Measurements from ENCODE around the gene RBFOX1. TPM values are rescaled to one million over a fixed set of nuclear protein-coding genes. Genes with fewer than 3 reads are reported as not detected.

RBFOX1 gene
- total RNA-seq, 2 donors from 2014 or later = not detected

DNA sequence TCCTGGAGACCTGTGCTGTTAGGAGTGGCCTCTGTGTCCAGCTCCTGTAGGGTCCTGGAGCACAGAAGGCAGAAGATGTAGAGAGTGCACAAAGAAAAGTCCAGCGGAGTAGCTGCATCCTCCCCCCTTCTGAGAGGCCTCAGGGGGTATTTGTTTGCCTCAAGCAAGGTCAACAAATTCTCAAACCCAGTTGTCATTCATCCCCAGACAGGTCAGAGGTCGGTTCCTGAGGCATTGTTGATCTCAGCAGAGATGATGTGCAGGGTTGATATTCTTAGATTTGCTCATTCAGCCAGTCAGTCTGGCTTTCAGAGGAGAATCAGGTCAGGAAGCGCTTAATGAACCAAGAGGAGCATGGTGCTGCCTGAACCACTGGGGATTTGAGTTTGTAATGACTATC lies 8.3 kb upstream of the RBFOX1 start:
- no peaks in the 10 kb centered on the region for H3K36me3 ChIP-seq (replicated peaks in 1 of 2; ENCODE audit: insufficient read depth in 1 of 2, low read depth in 2 of 2)
- no peak for DNase-seq
- no peaks in the 10 kb centered on the region for H3K27me3 ChIP-seq
- H3K4me1 ChIP-seq = no peaks in the 10 kb centered on the region
- intact Hi-C loops (cut with DNase I) = no loop called here
- ATAC-seq = no peak
- H3K4me3 ChIP-seq = no peak overlapping the region
- H3K27ac ChIP-seq = no peak overlapping the region
- TF ChIP-seq, protein P1, sequence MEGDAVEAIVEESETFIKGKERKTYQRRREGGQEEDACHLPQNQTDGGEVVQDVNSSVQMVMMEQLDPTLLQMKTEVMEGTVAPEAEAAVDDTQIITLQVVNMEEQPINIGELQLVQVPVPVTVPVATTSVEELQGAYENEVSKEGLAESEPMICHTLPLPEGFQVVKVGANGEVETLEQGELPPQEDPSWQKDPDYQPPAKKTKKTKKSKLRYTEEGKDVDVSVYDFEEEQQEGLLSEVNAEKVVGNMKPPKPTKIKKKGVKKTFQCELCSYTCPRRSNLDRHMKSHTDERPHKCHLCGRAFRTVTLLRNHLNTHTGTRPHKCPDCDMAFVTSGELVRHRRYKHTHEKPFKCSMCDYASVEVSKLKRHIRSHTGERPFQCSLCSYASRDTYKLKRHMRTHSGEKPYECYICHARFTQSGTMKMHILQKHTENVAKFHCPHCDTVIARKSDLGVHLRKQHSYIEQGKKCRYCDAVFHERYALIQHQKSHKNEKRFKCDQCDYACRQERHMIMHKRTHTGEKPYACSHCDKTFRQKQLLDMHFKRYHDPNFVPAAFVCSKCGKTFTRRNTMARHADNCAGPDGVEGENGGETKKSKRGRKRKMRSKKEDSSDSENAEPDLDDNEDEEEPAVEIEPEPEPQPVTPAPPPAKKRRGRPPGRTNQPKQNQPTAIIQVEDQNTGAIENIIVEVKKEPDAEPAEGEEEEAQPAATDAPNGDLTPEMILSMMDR (IDR thresholded peaks at IDR 0.05) = no peak
- no peak for TF ChIP-seq POLR2A (IDR thresholded peaks at IDR 0.05)
- no peaks in the 10 kb centered on the region for H3K9me3 ChIP-seq
- WGBS, 2 donors = 28 to 32% methylated on average over 3 of the region's 3 CpGs

DNA sequence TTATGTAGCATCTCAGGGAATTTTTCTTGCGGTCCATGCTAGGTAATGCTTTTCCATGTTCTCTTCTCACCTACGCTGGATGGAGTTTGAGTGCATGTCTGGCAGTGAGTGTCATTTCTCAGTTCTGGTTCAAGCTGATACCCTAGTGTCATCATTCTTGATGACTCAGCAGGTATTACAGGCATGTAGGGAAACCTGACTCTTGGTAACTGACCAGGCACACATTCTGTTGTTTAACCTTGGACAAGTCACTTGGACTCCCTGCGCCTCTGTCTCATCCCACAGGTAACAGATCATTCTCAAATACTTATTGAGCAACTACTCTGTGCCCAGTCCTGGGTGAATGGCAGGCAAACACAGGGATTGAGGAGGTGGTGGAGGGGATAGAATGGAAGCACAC lies 6.8 kb upstream of the RBFOX1 start:
- no peaks in the 10 kb centered on the region for H3K4me1 ChIP-seq
- no peak overlapping the region for H3K4me3 ChIP-seq
- H3K27ac ChIP-seq = no peak overlapping the region
- TF ChIP-seq POLR2A (IDR thresholded peaks at IDR 0.05) = no peak
- TF ChIP-seq, protein P1 (IDR thresholded peaks at IDR 0.05) = no peak
- 86% methylated on average over 3 of the region's 3 CpGs for WGBS, 2 donors
- ATAC-seq = no peak
- intact Hi-C loops (cut with DNase I) = no loop called here
- no peaks in the 10 kb centered on the region for H3K36me3 ChIP-seq (replicated peaks in 1 of 2; ENCODE audit: insufficient read depth in 1 of 2, low read depth in 2 of 2)
- no peaks in the 10 kb centered on the region for H3K9me3 ChIP-seq
- H3K27me3 ChIP-seq = no peaks in the 10 kb centered on the region
- DNase-seq = no peak

DNA sequence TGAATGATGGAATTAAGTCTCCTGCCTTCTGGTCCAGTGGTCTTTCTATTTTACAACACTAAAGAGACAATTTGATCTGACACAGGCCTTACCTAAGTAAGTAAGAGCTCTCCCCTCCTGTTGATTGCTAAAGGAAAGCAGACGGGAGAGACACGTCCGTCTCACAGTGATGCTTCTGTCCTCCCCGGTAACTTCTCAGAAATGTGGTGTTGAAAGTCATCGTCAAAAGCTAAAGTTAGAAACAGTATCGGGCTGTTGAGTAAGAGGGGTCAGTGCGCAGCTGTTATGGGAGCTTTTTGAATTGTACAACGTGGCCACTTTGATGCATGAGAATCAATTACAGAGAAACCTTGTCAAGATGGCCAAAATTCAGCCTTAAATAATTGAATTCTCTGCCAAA lies 1.9 kb upstream of the RBFOX1 start:
- no peak for TF ChIP-seq POLR2A (IDR thresholded peaks at IDR 0.05)
- TF ChIP-seq, protein P1 (IDR thresholded peaks at IDR 0.05) = no peak
- H3K36me3 ChIP-seq (replicated peaks in 1 of 2; ENCODE audit: insufficient read depth in 1 of 2, low read depth in 2 of 2) = no peaks in the 10 kb centered on the region

DNA sequence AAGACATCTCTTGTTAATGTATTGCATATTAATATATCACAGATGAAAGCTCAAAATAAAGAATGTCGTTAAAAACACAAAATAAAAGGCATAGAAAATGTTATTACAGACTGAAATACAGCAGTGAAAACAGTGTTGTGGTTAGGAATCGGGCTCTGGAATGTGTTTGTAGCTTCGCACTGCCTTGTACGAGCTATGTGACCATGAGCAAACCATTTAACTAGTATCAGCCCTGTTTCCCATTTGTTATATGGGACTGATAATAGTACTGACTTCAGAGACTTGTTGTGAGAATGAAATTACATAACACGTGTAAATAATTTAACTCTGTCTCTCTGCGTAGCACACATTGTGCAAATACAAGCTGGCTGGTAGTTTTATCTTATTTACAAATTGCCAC lies 648 bp upstream of the RBFOX1 start:
- H3K27ac ChIP-seq = no peak overlapping the region
- no peaks in the 10 kb centered on the region for H3K9me3 ChIP-seq
- DNase-seq (no peak), ATAC-seq (no peak)
- TF ChIP-seq POLR2A (IDR thresholded peaks at IDR 0.05) = no peak
- TF ChIP-seq, protein P1 (IDR thresholded peaks at IDR 0.05) = no peak
- H3K36me3 ChIP-seq (replicated peaks in 1 of 2; ENCODE audit: insufficient read depth in 1 of 2, low read depth in 2 of 2) = no peaks in the 10 kb centered on the region
- H3K4me3 ChIP-seq = no peak overlapping the region
- WGBS, 2 donors = 18 to 27% methylated on average over 6 of the region's 6 CpGs
- intact Hi-C loops (cut with DNase I) = no loop called here
- H3K27me3 ChIP-seq = no peaks in the 10 kb centered on the region
- H3K4me1 ChIP-seq = no peaks in the 10 kb centered on the region

More for the DNA sequence above, 1.9 kb upstream of the RBFOX1 start:
- H3K4me3 ChIP-seq = no peak overlapping the region
- no peak overlapping the region for H3K27ac ChIP-seq
- H3K9me3 ChIP-seq = no peaks in the 10 kb centered on the region
- H3K4me1 ChIP-seq = no peaks in the 10 kb centered on the region
- H3K27me3 ChIP-seq = no peaks in the 10 kb centered on the region
- WGBS, 2 donors = 40 to 42% methylated on average over 8 of the region's 8 CpGs
- ATAC-seq (no peak), DNase-seq (no peak)
- intact Hi-C loops (cut with DNase I) = no loop called here

DNA sequence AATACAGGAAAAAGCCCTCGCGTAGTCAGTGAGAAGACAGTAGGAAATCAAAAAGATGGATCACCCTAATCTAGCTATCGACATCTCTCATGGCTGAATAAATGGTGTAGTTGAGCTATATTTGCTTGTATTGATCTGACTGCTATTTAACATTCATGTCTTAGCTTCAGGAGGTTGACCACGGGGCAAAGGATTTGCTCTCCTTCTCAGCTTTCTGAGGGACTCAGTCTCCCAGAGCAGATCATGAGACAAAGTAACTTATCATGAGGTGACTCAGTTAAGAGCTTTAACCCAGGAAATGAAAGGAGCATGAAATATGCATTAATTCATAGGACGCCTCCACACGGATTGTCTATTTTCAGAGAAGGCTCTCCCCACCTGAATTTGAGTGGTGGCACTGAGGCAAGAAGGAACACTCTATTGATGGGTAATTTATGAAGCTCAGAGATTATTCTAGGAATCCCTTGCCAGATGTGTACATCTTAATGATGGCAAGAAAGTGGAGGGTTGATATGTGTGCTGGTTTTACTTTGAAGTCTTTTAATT lies 608 bp downstream of the RBFOX1 start:
- Histone ChIP-seq H3K4me1 (no peaks in the 10 kb centered on the region), H3K9me3 (no peaks in the 10 kb centered on the region), H3K36me3 (replicated peaks in 1 of 2; ENCODE audit: insufficient read depth in 1 of 2, low read depth in 2 of 2) (no peaks in the 10 kb centered on the region), H3K27ac (no peak overlapping the region), H3K27me3 (no peaks in the 10 kb centered on the region), H3K4me3 (no peak overlapping the region)
- DNase-seq = no peak
- 34 to 35% methylated on average over 6 of the region's 6 CpGs for WGBS, 2 donors
- intact Hi-C loops (cut with DNase I) = no loop called here
- no peak for TF ChIP-seq POLR2A (IDR thresholded peaks at IDR 0.05)
- TF ChIP-seq, protein P1 (IDR thresholded peaks at IDR 0.05) = no peak
- no peak for ATAC-seq
